MM.1S (cell line): ENCODE results near the gene HLA-DQA1.

Experiments used
- DNase-seq: peaks from one replicate; pipeline ENCODE4 v3.0.0-alpha.2; 2015
- H2AFZ ChIP-seq: fragments of 300-600 bp; sonication (generic); 2 replicates; pipeline ENCODE4 v1.6.0; 2016; ENCODE audit warnings: antibody characterized with exemption, low read length
- H3F3A ChIP-seq: fragments of 300-600 bp; sonication (generic); 2 replicates; pipeline ENCODE4 v1.6.1; 2016; ENCODE audit warnings: mild to moderate bottlenecking, antibody characterized with exemption, low read length, moderate library complexity, mixed read lengths; ENCODE audit not compliant: insufficient read depth
- H3K27ac ChIP-seq: fragments of 300-600 bp; sonication (generic); 2 replicates; pipeline ENCODE4 v1.5.1; 2016; ENCODE audit warnings: mild to moderate bottlenecking, low read length
- H3K27me3 ChIP-seq: fragments of 300-600 bp; sonication (generic); replicated peaks from 2 replicates; pipeline ENCODE4 v1.6.0; 2016; ENCODE audit warnings: low read length; ENCODE audit not compliant: insufficient read depth
- H3K36me3 ChIP-seq: fragments of 300-600 bp; sonication (generic); replicated peaks from 2 replicates; pipeline ENCODE4 v1.6.1; 2016; ENCODE audit warnings: mild to moderate bottlenecking, low read length, mixed read lengths; ENCODE audit not compliant: insufficient read depth
- H3K4me1 ChIP-seq: fragments of 300-600 bp; sonication (generic); 2 replicates; pipeline ENCODE4 v1.6.1; 2016; ENCODE audit warnings: low read length, mixed read lengths
- H3K4me2 ChIP-seq: fragments of 300-600 bp; sonication (generic); 2 replicates; pipeline ENCODE4 v1.6.0; 2016; ENCODE audit warnings: low read depth, low read length
- H3K4me3 ChIP-seq: fragments of 300-600 bp; sonication (generic); 2 replicates; pipeline ENCODE4 v1.5.1; 2016; ENCODE audit warnings: low read length, mixed read lengths
- H3K79me2 ChIP-seq: fragments of 300-600 bp; sonication (generic); 2 replicates; pipeline ENCODE4 v1.6.1; 2016; ENCODE audit warnings: mixed run types, low read length, mixed read lengths
- H3K9ac ChIP-seq: fragments of 300-600 bp; sonication (generic); 2 replicates; pipeline ENCODE4 v1.6.1; 2016; ENCODE audit warnings: low read length, mixed read lengths
- H3K9me2 ChIP-seq: fragments of 300-600 bp; sonication (generic); replicated peaks from 2 replicates; pipeline ENCODE4 v1.6.1; 2016; ENCODE audit warnings: mild to moderate bottlenecking, low read length, mixed read lengths; ENCODE audit not compliant: insufficient read depth
- H3K9me3 ChIP-seq: fragments of 300-600 bp; sonication (generic); replicated peaks from 2 replicates; pipeline ENCODE4 v1.6.1; 2016; ENCODE audit warnings: mild to moderate bottlenecking, low read length, mixed read lengths; ENCODE audit not compliant: insufficient read depth
- H4K20me1 ChIP-seq: fragments of 300-600 bp; sonication (generic); 2 replicates; pipeline ENCODE4 v1.6.1; 2016; ENCODE audit warnings: mild to moderate bottlenecking, low read length, moderate library complexity, mixed read lengths; ENCODE audit not compliant: insufficient read depth
- EZH2 ChIP-seq: fragments of 300-600 bp; sonication (generic); optimal IDR thresholded peaks from 2 replicates; pipeline ENCODE3; 2017; ENCODE audit warnings: low read depth, mild to moderate bottlenecking, antibody characterized with exemption, low read length, mixed read lengths
- EZH2phosphoT487 ChIP-seq: fragments of 300-600 bp; sonication (generic); IDR thresholded peaks from 2 replicates; pipeline ENCODE4 v1.6.1; 2018; ENCODE audit warnings: antibody characterized with exemption, low read length
- TF ChIP-seq, protein P1 (sequence below): fragments of 300-600 bp; sonication (generic); IDR thresholded peaks from 2 replicates; pipeline ENCODE4 v1.5.1; 2016; ENCODE audit warnings: antibody characterized with exemption, low read length, mixed read lengths

Gene HLA-DQA1

DNA sequence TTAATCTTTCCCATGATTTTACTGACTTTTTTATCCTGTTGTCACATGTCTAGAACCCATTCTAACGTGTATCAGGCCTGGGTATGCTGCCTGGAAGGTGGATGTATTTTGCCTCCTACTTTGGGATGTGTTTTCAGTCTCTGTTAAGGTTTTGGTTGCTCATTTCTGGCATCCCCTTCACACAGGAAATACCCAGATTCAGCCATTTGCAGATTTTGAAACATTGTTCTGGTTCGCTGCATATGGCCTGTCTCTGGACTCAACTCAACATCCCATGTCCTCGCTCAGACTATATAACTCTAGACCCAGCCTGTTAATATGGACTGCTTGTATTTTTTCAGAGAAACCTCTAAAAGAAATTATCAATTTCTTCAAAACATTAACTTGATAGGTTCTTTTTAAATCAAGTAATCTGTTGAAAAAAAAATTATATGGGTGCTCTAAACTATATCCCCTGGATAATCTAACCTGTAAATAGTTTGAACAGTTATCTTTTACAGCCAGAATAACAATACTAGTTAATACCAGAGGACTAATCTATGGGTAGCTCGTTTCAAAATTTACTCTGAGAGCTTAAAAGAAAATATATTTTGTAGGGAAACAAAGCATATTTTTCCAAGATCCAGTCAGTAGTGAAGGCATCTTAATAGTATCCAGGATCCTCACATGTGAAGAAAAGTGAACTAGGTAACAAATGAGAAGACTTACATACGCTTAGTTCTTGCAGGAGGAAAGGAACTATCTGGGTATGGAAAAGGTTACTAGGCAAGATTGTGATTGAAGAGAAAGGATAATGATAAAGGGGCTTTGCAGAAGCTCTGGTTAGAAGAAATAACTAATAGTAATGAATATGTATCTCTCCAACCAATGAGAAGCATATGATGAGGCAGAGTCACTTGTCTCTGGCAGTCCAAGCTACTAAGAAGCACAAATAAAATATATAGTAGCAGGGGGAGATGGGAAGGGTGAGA lies 52.6 kb downstream of the HLA-DQA1 start:
- no peak for TF ChIP-seq EZH2
- Histone ChIP-seq H2AFZ (no peak overlapping the region), H3K36me3 (no peaks in the 10 kb centered on the region), H3K9me3 (no peaks in the 10 kb centered on the region), H3K27me3 (peaks cover 6% of the 10 kb centered on the region), H3K9ac (no peak overlapping the region), H3K4me1 (peaks cover 5% of the 10 kb centered on the region; the same call in 1 of the 2 replicates), H3K4me2 (no peak overlapping the region), H3K79me2 (no peaks in the 10 kb centered on the region), H3K4me3 (no peak overlapping the region), H3K27ac (no peak overlapping the region), H4K20me1 (no peaks in the 10 kb centered on the region), H3K9me2 (no peaks in the 10 kb centered on the region), H3F3A (peaks cover 5% of the 10 kb centered on the region; the same call in 1 of the 2 replicates)
- peak; percentile 40 for DNase-seq

DNA sequence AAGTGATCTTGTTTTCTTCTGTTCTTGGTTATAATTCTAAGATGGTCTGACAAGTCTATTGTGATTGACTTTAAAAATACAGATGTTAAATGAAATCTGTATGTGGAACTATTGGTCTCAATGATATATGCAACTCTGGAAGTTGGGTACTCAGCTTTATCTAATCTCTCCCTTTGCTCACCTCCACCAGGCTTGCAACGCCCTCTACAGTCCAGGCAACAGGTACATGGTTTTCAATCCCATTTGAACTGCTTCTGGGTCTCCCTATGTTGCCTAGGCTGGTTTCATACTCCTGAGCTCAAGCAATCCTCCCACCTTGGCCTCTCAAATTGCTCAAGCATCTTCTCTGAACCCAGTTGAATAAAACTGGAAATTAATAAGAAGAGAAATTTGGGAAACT lies 54.8 kb downstream of the HLA-DQA1 start:
- no peaks in the 10 kb centered on the region for H3F3A ChIP-seq
- no peaks in the 10 kb centered on the region for H3K36me3 ChIP-seq
- no peaks in the 10 kb centered on the region for H3K79me2 ChIP-seq
- no peak overlapping the region for H3K27ac ChIP-seq
- DNase-seq: peak; percentile 39
- no peak for TF ChIP-seq EZH2phosphoT487
- TF ChIP-seq, protein P1, sequence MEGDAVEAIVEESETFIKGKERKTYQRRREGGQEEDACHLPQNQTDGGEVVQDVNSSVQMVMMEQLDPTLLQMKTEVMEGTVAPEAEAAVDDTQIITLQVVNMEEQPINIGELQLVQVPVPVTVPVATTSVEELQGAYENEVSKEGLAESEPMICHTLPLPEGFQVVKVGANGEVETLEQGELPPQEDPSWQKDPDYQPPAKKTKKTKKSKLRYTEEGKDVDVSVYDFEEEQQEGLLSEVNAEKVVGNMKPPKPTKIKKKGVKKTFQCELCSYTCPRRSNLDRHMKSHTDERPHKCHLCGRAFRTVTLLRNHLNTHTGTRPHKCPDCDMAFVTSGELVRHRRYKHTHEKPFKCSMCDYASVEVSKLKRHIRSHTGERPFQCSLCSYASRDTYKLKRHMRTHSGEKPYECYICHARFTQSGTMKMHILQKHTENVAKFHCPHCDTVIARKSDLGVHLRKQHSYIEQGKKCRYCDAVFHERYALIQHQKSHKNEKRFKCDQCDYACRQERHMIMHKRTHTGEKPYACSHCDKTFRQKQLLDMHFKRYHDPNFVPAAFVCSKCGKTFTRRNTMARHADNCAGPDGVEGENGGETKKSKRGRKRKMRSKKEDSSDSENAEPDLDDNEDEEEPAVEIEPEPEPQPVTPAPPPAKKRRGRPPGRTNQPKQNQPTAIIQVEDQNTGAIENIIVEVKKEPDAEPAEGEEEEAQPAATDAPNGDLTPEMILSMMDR: peak; percentile 54
- no peaks in the 10 kb centered on the region for H3K4me1 ChIP-seq
- H3K9me2 ChIP-seq: no peaks in the 10 kb centered on the region
- H3K9ac ChIP-seq: no peak overlapping the region
- H2AFZ ChIP-seq: no peak overlapping the region
- no peak overlapping the region for H3K4me3 ChIP-seq
- no peak overlapping the region for H3K4me2 ChIP-seq
- H4K20me1 ChIP-seq: no peaks in the 10 kb centered on the region
- H3K9me3 ChIP-seq: no peaks in the 10 kb centered on the region
- H3K27me3 ChIP-seq: peaks cover 2% of the 10 kb centered on the region
